Stimulated activated CD8-positive, alpha-beta memory T cell treated with anti-CD3 and anti-CD28 coated beads, Interleukin-4, amount 100 ng/mL, for 4 hours (primary cell): ENCODE results near the gene DNAJC22.
"Not testable (repeated sequence)": the region's sequence is repeated elsewhere in the genome, so short reads cannot be mapped to it uniquely, and the experiment has no call there.

Source experiments
- DNase-seq, 2 donors: peaks; one replicate each; pipeline ENCODE4 v3.0.0-alpha.2; 2020; ENCODE audit warnings: low read depth in 2 of 2, low spot score in 1 of 2

Gene DNAJC22

GRCh38 chr12:49330631-49331379 lies 15.9 kb upstream of the DNAJC22 start:
- DNase-seq: no peak

- DNase-seq: no peak
Measured at GRCh38 chr12:49331380-49332222, 15.1 kb upstream of the DNAJC22 start.

- DNase-seq: no peak
Measured at GRCh38 chr12:49332441-49332861, 14.2 kb upstream of the DNAJC22 start.

- DNase-seq: no peak
Measured at GRCh38 chr12:49332891-49333371, 13.8 kb upstream of the DNAJC22 start.

GRCh38 chr12:49333778-49334177 lies 12.9 kb upstream of the DNAJC22 start:
- not testable (repeated sequence) for DNase-seq

GRCh38 chr12:49334226-49334625 lies 12.5 kb upstream of the DNAJC22 start:
- DNase-seq: no peak

- no peak for DNase-seq
Measured at GRCh38 chr12:49334681-49335080, 12.0 kb upstream of the DNAJC22 start.

- DNase-seq: no peak
Measured at GRCh38 chr12:49335118-49335954, 11.4 kb upstream of the DNAJC22 start.

GRCh38 chr12:49335955-49336644 lies 10.6 kb upstream of the DNAJC22 start:
- no peak for DNase-seq

GRCh38 chr12:49336645-49337584 lies 9.8 kb upstream of the DNAJC22 start, which contains the start of gene C1QL4:
Gene C1QL4 (minus strand): TSS chr12:49337188. CDS start chr12:49336477, 711 bp downstream.
- DNase-seq: peak; percentile 74 to 80

GRCh38 chr12:49338830-49339463 lies 7.7 kb upstream of the DNAJC22 start:
- no peak for DNase-seq

- DNase-seq: no peak
Measured at GRCh38 chr12:49339464-49339861, 7.2 kb upstream of the DNAJC22 start.

- DNase-seq: no peak
Measured at GRCh38 chr12:49340095-49340870, 6.4 kb upstream of the DNAJC22 start.

GRCh38 chr12:49340971-49341776 lies 5.5 kb upstream of the DNAJC22 start:
- DNase-seq: no peak

GRCh38 chr12:49341777-49342065 lies 5.0 kb upstream of the DNAJC22 start:
- no peak for DNase-seq

- DNase-seq: peak; percentile 38 to 44
Measured at GRCh38 chr12:49342066-49342913, 4.4 kb upstream of the DNAJC22 start.
